ENCODE measurements around the gene AFTPH.

The AFTPH gene

GRCh38 chr2:64515086-64515485 lies 9.0 kb upstream of the AFTPH start:
- no peak overlapping the region for H3K4me3 ChIP-seq (ENCODE audit: low read length)
- H3K9me2 ChIP-seq (replicated peaks; ENCODE audit: control insufficient read depth, low read length) = no peaks in the 10 kb centered on the region
- TF ChIP-seq CTCF (IDR thresholded peaks at IDR 0.05; ENCODE audit: low read depth, low read length, poor library complexity, severe bottlenecking) (no peak), EZH2phosphoT487 (IDR thresholded peaks at IDR 0.05; ENCODE audit: borderline replicate concordance, low read length) (no peak)
- H4K20me1 ChIP-seq (ENCODE audit: control insufficient read depth, insufficient read depth, low read depth, low read length) = no peaks in the 10 kb centered on the region
- H3F3A ChIP-seq (ENCODE audit: control insufficient read depth, insufficient read depth) = no peaks in the 10 kb centered on the region
- H3K4me2 ChIP-seq (ENCODE audit: low read length) = no peak overlapping the region
- no peaks in the 10 kb centered on the region for H3K4me1 ChIP-seq (ENCODE audit: control insufficient read depth, low read length)
- no peaks in the 10 kb centered on the region for H3K9me3 ChIP-seq (ENCODE audit: control insufficient read depth, insufficient read depth, low read length)
- no peak overlapping the region for H3K27ac ChIP-seq (ENCODE audit: low read depth, low read length)
- no peaks in the 10 kb centered on the region for H3K79me2 ChIP-seq (ENCODE audit: control insufficient read depth, low read length)
- H3K27me3 ChIP-seq (ENCODE audit: control insufficient read depth, low read length) = peaks cover 19% of the 10 kb centered on the region; the same call in 1 of the 2 replicates
- H3K36me3 ChIP-seq (ENCODE audit: control insufficient read depth, low read length) = no peaks in the 10 kb centered on the region

GRCh38 chr2:64516651-64517510 lies 7.2 kb upstream of the AFTPH start:
- H3K4me1 ChIP-seq (ENCODE audit: control insufficient read depth, low read length) = no peaks in the 10 kb centered on the region
- no peaks in the 10 kb centered on the region for H3K36me3 ChIP-seq (ENCODE audit: control insufficient read depth, low read length)
- TF ChIP-seq CTCF (IDR thresholded peaks at IDR 0.05; ENCODE audit: low read depth, low read length, poor library complexity, severe bottlenecking) = no peak
- TF ChIP-seq EZH2phosphoT487 (IDR thresholded peaks at IDR 0.05; ENCODE audit: borderline replicate concordance, low read length) = no peak
- peaks cover 19% of the 10 kb centered on the region; the same call in 1 of the 2 replicates for H3K27me3 ChIP-seq (ENCODE audit: control insufficient read depth, low read length)
- H3K4me3 ChIP-seq (ENCODE audit: low read length) = no peak overlapping the region
- H3K79me2 ChIP-seq (ENCODE audit: control insufficient read depth, low read length) = no peaks in the 10 kb centered on the region
- no peaks in the 10 kb centered on the region for H3K9me2 ChIP-seq (replicated peaks; ENCODE audit: control insufficient read depth, low read length)
- no peak overlapping the region for H3K27ac ChIP-seq (ENCODE audit: low read depth, low read length)
- no peaks in the 10 kb centered on the region for H4K20me1 ChIP-seq (ENCODE audit: control insufficient read depth, insufficient read depth, low read depth, low read length)
- no peaks in the 10 kb centered on the region for H3F3A ChIP-seq (ENCODE audit: control insufficient read depth, insufficient read depth)
- H3K4me2 ChIP-seq (ENCODE audit: low read length) = no peak overlapping the region
- no peaks in the 10 kb centered on the region for H3K9me3 ChIP-seq (ENCODE audit: control insufficient read depth, insufficient read depth, low read length)

GRCh38 chr2:64517511-64517884 lies 6.6 kb upstream of the AFTPH start:
- Histone ChIP-seq H3K36me3 (ENCODE audit: control insufficient read depth, low read length) (no peaks in the 10 kb centered on the region), H3K27me3 (ENCODE audit: control insufficient read depth, low read length) (peaks cover 19% of the 10 kb centered on the region; the same call in 1 of the 2 replicates), H4K20me1 (ENCODE audit: control insufficient read depth, insufficient read depth, low read depth, low read length) (no peaks in the 10 kb centered on the region), H3K4me2 (ENCODE audit: low read length) (no peak overlapping the region), H3K27ac (ENCODE audit: low read depth, low read length) (no peak overlapping the region), H3F3A (ENCODE audit: control insufficient read depth, insufficient read depth) (no peaks in the 10 kb centered on the region), H3K9me2 (replicated peaks; ENCODE audit: control insufficient read depth, low read length) (no peaks in the 10 kb centered on the region), H3K79me2 (ENCODE audit: control insufficient read depth, low read length) (no peaks in the 10 kb centered on the region), H3K4me1 (ENCODE audit: control insufficient read depth, low read length) (peaks cover 2% of the 10 kb centered on the region), H3K9me3 (ENCODE audit: control insufficient read depth, insufficient read depth, low read length) (no peaks in the 10 kb centered on the region), H3K4me3 (ENCODE audit: low read length) (no peak overlapping the region)
- TF ChIP-seq EZH2phosphoT487 (IDR thresholded peaks at IDR 0.05; ENCODE audit: borderline replicate concordance, low read length) (no peak), CTCF (IDR thresholded peaks at IDR 0.05; ENCODE audit: low read depth, low read length, poor library complexity, severe bottlenecking) (no peak)
